H9 (cell line): ENCODE measurements around the gene TMEM269. TPM values are rescaled to one million over a fixed set of nuclear protein-coding genes. Genes with fewer than 3 reads are reported as not detected.

Source experiments
- DNase-seq: peaks from one replicate; pipeline ENCODE4 v3.0.0-alpha.2; 2017
- H2AFZ ChIP-seq: one replicate; pipeline ENCODE4 v1.6.1; 2013; ENCODE audit warnings: mild to moderate bottlenecking, low read length, control low read depth, moderate library complexity
- H2AK5ac ChIP-seq: 2 replicates; pipeline ENCODE4 v1.6.1; 2013; ENCODE audit warnings: low read length, control low read depth, mixed read lengths; ENCODE audit not compliant: insufficient read length
- H2BK120ac ChIP-seq: one replicate; pipeline ENCODE4 v1.6.1; 2013; ENCODE audit warnings: low read depth, mild to moderate bottlenecking, low read length, control low read depth, inconsistent platforms; ENCODE audit not compliant: poor library complexity, severe bottlenecking
- H2BK12ac ChIP-seq: 2 replicates; pipeline ENCODE4 v1.6.1; 2013; ENCODE audit warnings: low read length, control low read depth, mixed read lengths, low read depth; ENCODE audit not compliant: insufficient read length
- H2BK15ac ChIP-seq: 2 replicates; pipeline ENCODE4 v1.6.1; 2013; ENCODE audit warnings: low read depth, low read length, control low read depth
- H2BK20ac ChIP-seq: one replicate; pipeline ENCODE4 v1.6.1; 2013; ENCODE audit warnings: low read depth, mild to moderate bottlenecking, low read length, control low read depth, inconsistent platforms; ENCODE audit not compliant: poor library complexity, severe bottlenecking
- H2BK5ac ChIP-seq: 2 replicates; pipeline ENCODE4 v1.6.1; 2013; ENCODE audit warnings: low read length, control low read depth, mixed read lengths; ENCODE audit not compliant: insufficient read length
- H3K14ac ChIP-seq: 2 replicates; pipeline ENCODE4 v1.6.1; 2013; ENCODE audit warnings: low read length, control low read depth; ENCODE audit not compliant: insufficient read depth
- H3K18ac ChIP-seq: 2 replicates; pipeline ENCODE4 v1.6.1; 2013; ENCODE audit warnings: low read depth, mild to moderate bottlenecking, mixed read lengths, low read length, control low read depth; ENCODE audit not compliant: insufficient read length
- H3K23ac ChIP-seq: 2 replicates; pipeline ENCODE4 v1.6.1; 2013; ENCODE audit warnings: low read length, control low read depth, mixed read lengths, low read depth; ENCODE audit not compliant: insufficient read length
- H3K23me2 ChIP-seq: 2 replicates; pipeline ENCODE4 v1.6.1; 2013; ENCODE audit warnings: low read depth, mild to moderate bottlenecking, mixed read lengths, low read length, control low read depth; ENCODE audit not compliant: insufficient read length, poor library complexity, severe bottlenecking
- H3K27ac ChIP-seq: 2 replicates; pipeline ENCODE4 v1.5.1; 2013; ENCODE audit warnings: low read length, control low read depth, mixed read lengths, low read depth; ENCODE audit not compliant: insufficient read length
- H3K27me3 ChIP-seq: 2 replicates; pipeline ENCODE4 v1.6.1; 2013; ENCODE audit warnings: low read length, control low read depth, inconsistent platforms; ENCODE audit not compliant: insufficient read depth
- H3K4ac ChIP-seq: 2 replicates; pipeline ENCODE4 v1.6.1; 2013; ENCODE audit warnings: low read depth, mild to moderate bottlenecking, control low read depth, inconsistent platforms, low read length, moderate library complexity
- H3K4me1 ChIP-seq: 2 replicates; pipeline ENCODE4 v1.6.1; 2013; ENCODE audit warnings: low read length, control low read depth, inconsistent platforms; ENCODE audit not compliant: insufficient read depth
- H3K4me2 ChIP-seq: 2 replicates; pipeline ENCODE4 v1.6.1; 2013; ENCODE audit warnings: low read length, control low read depth, mixed read lengths; ENCODE audit not compliant: insufficient read length, insufficient read depth
- H3K56ac ChIP-seq: 2 replicates; pipeline ENCODE4 v1.6.1; 2013; ENCODE audit warnings: low read depth, mild to moderate bottlenecking, mixed read lengths, low read length, control low read depth; ENCODE audit not compliant: insufficient read length
- H3K79me1 ChIP-seq: 2 replicates; pipeline ENCODE4 v1.6.1; 2013; ENCODE audit warnings: low read depth, mild to moderate bottlenecking, moderate library complexity, low read length, control low read depth, inconsistent platforms; ENCODE audit not compliant: insufficient read depth, poor library complexity, severe bottlenecking
- H3K79me2 ChIP-seq: 2 replicates; pipeline ENCODE4 v1.6.1; 2013; ENCODE audit warnings: low read length, control low read depth, inconsistent platforms; ENCODE audit not compliant: insufficient read depth
- H3K9ac ChIP-seq: 2 replicates; pipeline ENCODE4 v1.6.1; 2013; ENCODE audit warnings: low read length, control low read depth, mixed read lengths; ENCODE audit not compliant: insufficient read length; ENCODE audit errors: extremely low read depth
- H3K9me3 ChIP-seq: one replicate; pipeline ENCODE4 v1.6.1; 2013; ENCODE audit warnings: low read depth, low read length, inconsistent platforms; ENCODE audit not compliant: control insufficient read depth
- H3T11ph ChIP-seq: one replicate; pipeline ENCODE4 v1.6.1; 2013; ENCODE audit warnings: mild to moderate bottlenecking, low read length, control low read depth, inconsistent platforms
- H4K20me1 ChIP-seq: one replicate; pipeline ENCODE4 v1.6.1; 2013; ENCODE audit not compliant: control insufficient read depth, insufficient read length, insufficient read depth
- H4K5ac ChIP-seq: 2 replicates; pipeline ENCODE4 v1.6.1; 2013; ENCODE audit warnings: low read depth, mild to moderate bottlenecking, mixed read lengths, low read length, control low read depth; ENCODE audit not compliant: insufficient read length
- H4K8ac ChIP-seq: replicated peaks from 2 replicates; pipeline ENCODE4 v1.6.1; 2013; ENCODE audit warnings: low read length, control low read depth, mixed read lengths, low read depth; ENCODE audit not compliant: insufficient read length
- H4K91ac ChIP-seq: 2 replicates; pipeline ENCODE4 v1.6.1; 2013; ENCODE audit warnings: low read depth, mild to moderate bottlenecking, moderate library complexity, mixed read lengths, low read length, control low read depth; ENCODE audit not compliant: insufficient read length
- H3K27ac Mint-ChIP-seq, 3 experiments: 2 replicates in 2 of 3; 3 replicates in 1 of 3; pipeline ENCODE4 v1.8.0; 2020 to 2021; ENCODE audit warnings: mixed read lengths in 3 of 3, mild to moderate bottlenecking in 1 of 3, moderate library complexity in 1 of 3
- H3K27me3 Mint-ChIP-seq: 2 replicates; pipeline ENCODE4 v1.8.0; 2021; ENCODE audit warnings: low read depth, mild to moderate bottlenecking, moderate library complexity, mixed read lengths
- H3K36me3 Mint-ChIP-seq, 3 experiments: 2 replicates in 2 of 3; 3 replicates in 1 of 3; pipeline ENCODE4 v1.8.0; 2020 to 2021; ENCODE audit warnings: low read depth in 3 of 3, mixed read lengths in 3 of 3; ENCODE audit not compliant: insufficient read depth in 1 of 3
- H3K4me1 Mint-ChIP-seq, 2 experiments: 2 replicates each; pipeline ENCODE4 v1.8.0; 2020; ENCODE audit warnings: mixed read lengths in 2 of 2
- H3K4me3 Mint-ChIP-seq, 2 experiments: 2 replicates in 1 of 2; 3 replicates in 1 of 2; pipeline ENCODE4 v1.8.0; 2020 to 2021; ENCODE audit warnings: mild to moderate bottlenecking in 2 of 2, mixed read lengths in 2 of 2, moderate library complexity in 1 of 2
- H3K9me3 Mint-ChIP-seq, 2 experiments: 2 replicates in 1 of 2; 3 replicates in 1 of 2; pipeline ENCODE4 v1.8.0; 2020; ENCODE audit warnings: mild to moderate bottlenecking in 2 of 2, mixed read lengths in 2 of 2, moderate library complexity in 1 of 2
- CTCF ChIP-seq: fragments of 200-600 bp; sonication (generic); conservative IDR thresholded peaks from 3 replicates; pipeline ENCODE4 v1.8.0; 2021; ENCODE audit warnings: antibody characterized with exemption, mild to moderate bottlenecking
- WGBS: extraction: QIAGEN DNeasy Blood & Tissue Kit; methylation state at CpG from one replicate; pipeline ENCODE4 v1.1.7; 2013; ENCODE audit warnings: missing lambda C conversion rate, low lambda C conversion rate, mixed read lengths; ENCODE audit not compliant: insufficient read length; ENCODE audit errors: extremely low coverage; 5-methylcytosine and 5-hydroxymethylcytosine counted together
- total RNA-seq: library from RNA; stranded (reverse); gene quantifications from 2 replicates; pipeline ENCODE4 v1.2.1, GENCODE V29; 2021

Gene TMEM269
- total RNA-seq, 1 experiment from 2014 or later, result 0.17 TPM

DNA sequence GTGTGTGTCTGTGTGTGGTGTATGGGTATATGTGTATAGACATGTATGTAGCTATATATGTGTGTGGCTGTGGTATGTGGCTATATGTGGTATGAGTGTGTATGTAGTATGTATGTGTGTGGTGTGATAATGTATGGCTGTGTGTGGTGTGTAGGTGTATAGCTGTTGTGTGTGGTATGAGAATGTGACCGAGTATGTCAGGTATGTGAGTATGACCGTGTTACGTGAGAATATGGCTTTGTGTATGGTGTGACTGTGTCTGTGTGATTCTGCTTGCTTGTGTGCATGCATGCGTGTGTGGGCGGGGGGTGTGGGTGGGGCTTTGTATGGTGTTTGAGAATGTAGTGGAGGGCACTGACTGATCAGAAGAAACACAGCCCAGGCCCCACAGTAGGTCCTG, 65.2 kb downstream of the TMEM269 start:
- Histone ChIP-seq H3K23ac (no peak overlapping the region), H3K56ac (no peak overlapping the region), H3K4ac (no peak overlapping the region), H3K4me2 (no peak overlapping the region), H2BK5ac (no peak overlapping the region), H2BK120ac (no peak overlapping the region), H2BK20ac (no peak overlapping the region), H3K79me2 (no peaks in the 10 kb centered on the region; the same call in 1 of the 2 replicates), H2AK5ac (no peak overlapping the region), H3K9me3 (no peaks in the 10 kb centered on the region), H4K8ac (no peak overlapping the region), H3K23me2 (peaks cover 6% of the 10 kb centered on the region), H2BK15ac (no peak overlapping the region), H3K27ac (no peak overlapping the region), H4K5ac (no peak overlapping the region), H3K14ac (no peak overlapping the region), H3K79me1 (peaks cover 4% of the 10 kb centered on the region), H4K91ac (no peak overlapping the region), H4K20me1 (no peaks in the 10 kb centered on the region), H3K4me1 (peaks cover 2% of the 10 kb centered on the region; the same call in 1 of the 2 replicates), H3K9ac (no peak overlapping the region), H3K27me3 (no peaks in the 10 kb centered on the region), H3K18ac (no peak overlapping the region), H3T11ph (no peak overlapping the region), H2BK12ac (no peak overlapping the region), H2AFZ (no peak overlapping the region)
- Mint-ChIP-seq H3K27ac (no peak overlapping the region), H3K27me3 (no peaks in the 10 kb centered on the region; the same call in 1 of the 2 replicates), H3K9me3 (peaks cover 1 to 3% of the 10 kb centered on the region in 2 experiments; a peak in 4 of 5 replicates), H3K36me3 (peaks cover 37 to 42% (median 39%) of the 10 kb centered on the region in 3 experiments), H3K4me3 (no peak overlapping the region), H3K4me1 (peaks cover 16 to 18% of the 10 kb centered on the region in 2 experiments)
- WGBS, result no CpG with 5 or more reads among the region's 5 CpGs
- TF ChIP-seq CTCF, result no peak
- no peak for DNase-seq

Other genes with a start within 250 kb of the TMEM269 start
- 87.5 and 89.3 TPM in 2 replicates for gene PPIH, start 126.6 kb upstream of the TMEM269 start, total RNA-seq
- 1,019 and 1,029 TPM in 2 replicates for gene YBX1, start 102.6 kb upstream of the TMEM269 start, total RNA-seq
- gene CLDN19, start 44.8 kb upstream of the TMEM269 start, total RNA-seq, result 11.1 and 12.5 TPM in 2 replicates
- gene P3H1, start 18.0 kb upstream of the TMEM269 start, total RNA-seq, result 43.3 and 47.1 TPM in 2 replicates
- 6.1 and 7.7 TPM in 2 replicates for gene C1orf50, start 17.7 kb upstream of the TMEM269 start, total RNA-seq
- gene ERMAP, start 32.1 kb downstream of the TMEM269 start, total RNA-seq, result 4.3 and 4.5 TPM in 2 replicates
- 37.9 and 41.3 TPM in 2 replicates for gene SVBP, start 32.4 kb downstream of the TMEM269 start, total RNA-seq
- 18.6 and 20.1 TPM in 2 replicates for gene ZNF691, start 61.6 kb downstream of the TMEM269 start, total RNA-seq
- gene SLC2A1, start 173.9 kb downstream of the TMEM269 start, total RNA-seq, result 186 and 187 TPM in 2 replicates